ENCODE data around the gene CENPM.

Gene CENPM

DNA sequence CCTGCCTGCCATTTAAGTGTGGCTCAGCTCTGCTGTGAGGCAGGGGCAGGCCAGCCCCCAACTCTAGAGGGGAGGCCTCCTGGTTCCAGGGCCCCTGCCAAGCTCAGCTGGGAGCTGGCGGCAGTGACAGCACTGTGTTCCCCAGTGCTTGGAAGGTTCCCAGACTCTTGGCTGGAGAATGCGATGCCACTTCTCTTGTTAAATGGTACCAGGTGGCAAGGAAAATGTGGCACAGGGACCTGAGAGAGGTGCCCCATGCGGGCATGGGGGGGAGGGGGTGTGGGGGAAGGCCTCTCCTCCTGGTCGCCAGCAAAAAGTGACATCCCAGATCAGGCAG is 12.0 kb downstream of the CENPM start:
- H3K36me3 ChIP-seq (ENCODE audit: low read length): no peaks in the 10 kb centered on the region
- H3K9me3 ChIP-seq (ENCODE audit: insufficient read depth, low read length): no peaks in the 10 kb centered on the region
- H3K27me3 ChIP-seq (ENCODE audit: low read length): no peaks in the 10 kb centered on the region
- H4K20me1 ChIP-seq (ENCODE audit: low read depth, low read length): no peaks in the 10 kb centered on the region
- no peaks in the 10 kb centered on the region for H3K9me2 ChIP-seq (replicated peaks; ENCODE audit: insufficient read depth, low read length)
- no peak overlapping the region for H3K4me3 ChIP-seq (ENCODE audit: insufficient read depth, low read length, poor library complexity, severe bottlenecking)
- H3F3A ChIP-seq (ENCODE audit: insufficient read depth): peaks cover 43% of the 10 kb centered on the region
- H3K79me2 ChIP-seq (ENCODE audit: insufficient read depth, low read length): no peaks in the 10 kb centered on the region; the same call in 1 of the 2 replicates
- TF ChIP-seq, protein P1, sequence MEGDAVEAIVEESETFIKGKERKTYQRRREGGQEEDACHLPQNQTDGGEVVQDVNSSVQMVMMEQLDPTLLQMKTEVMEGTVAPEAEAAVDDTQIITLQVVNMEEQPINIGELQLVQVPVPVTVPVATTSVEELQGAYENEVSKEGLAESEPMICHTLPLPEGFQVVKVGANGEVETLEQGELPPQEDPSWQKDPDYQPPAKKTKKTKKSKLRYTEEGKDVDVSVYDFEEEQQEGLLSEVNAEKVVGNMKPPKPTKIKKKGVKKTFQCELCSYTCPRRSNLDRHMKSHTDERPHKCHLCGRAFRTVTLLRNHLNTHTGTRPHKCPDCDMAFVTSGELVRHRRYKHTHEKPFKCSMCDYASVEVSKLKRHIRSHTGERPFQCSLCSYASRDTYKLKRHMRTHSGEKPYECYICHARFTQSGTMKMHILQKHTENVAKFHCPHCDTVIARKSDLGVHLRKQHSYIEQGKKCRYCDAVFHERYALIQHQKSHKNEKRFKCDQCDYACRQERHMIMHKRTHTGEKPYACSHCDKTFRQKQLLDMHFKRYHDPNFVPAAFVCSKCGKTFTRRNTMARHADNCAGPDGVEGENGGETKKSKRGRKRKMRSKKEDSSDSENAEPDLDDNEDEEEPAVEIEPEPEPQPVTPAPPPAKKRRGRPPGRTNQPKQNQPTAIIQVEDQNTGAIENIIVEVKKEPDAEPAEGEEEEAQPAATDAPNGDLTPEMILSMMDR (IDR thresholded peaks at IDR 0.05; ENCODE audit: insufficient read depth, low read length, poor library complexity, severe bottlenecking): no peak
- no peak for TF ChIP-seq EZH2phosphoT487 (conservative IDR thresholded peaks at IDR 0.05; ENCODE audit: low read length)
- H3K9ac ChIP-seq (ENCODE audit: low read length): no peak overlapping the region
- no peak overlapping the region for H3K4me2 ChIP-seq (ENCODE audit: low read depth, low read length, poor library complexity, severe bottlenecking)
- H2AFZ ChIP-seq (ENCODE audit: low read depth, low read length, severe bottlenecking): no peak overlapping the region
- peak overlapping the region; percentile 93 for H3K27ac ChIP-seq (ENCODE audit: low read depth, low read length)

DNA sequence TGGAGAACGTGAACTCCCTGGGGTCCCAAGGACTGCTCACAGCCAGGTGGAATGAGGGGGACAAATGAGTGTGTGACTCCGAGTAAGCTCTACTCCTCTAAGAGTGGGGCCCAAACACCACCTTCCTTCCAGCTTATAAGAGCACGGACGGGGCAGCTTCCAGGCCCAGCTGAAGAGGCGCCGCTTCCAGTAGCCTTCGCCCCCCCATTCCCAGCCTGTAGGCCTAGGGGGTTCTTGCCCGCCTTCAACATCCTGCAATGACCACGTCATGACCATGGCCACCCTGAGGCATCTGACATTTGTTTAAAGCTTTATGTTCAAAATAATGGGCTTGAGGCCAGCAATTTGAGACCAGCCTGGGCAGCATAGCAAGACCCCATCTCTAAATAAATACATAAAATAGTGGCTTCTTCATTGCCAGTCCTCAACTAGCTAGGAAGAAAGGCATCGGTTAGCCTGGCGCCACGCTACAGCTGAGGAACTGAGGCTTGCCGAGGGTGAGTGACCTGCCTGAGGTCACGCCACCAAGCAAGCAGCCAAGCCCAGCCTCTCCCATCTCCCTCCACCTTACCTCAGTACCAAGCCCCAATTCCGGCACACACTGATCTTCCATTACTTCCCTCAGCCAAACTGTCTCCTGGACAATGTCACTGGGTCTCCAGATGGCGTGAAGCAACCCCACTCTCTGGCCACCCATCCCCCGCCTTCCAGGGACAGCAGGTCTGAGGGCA is 12.5 kb downstream of the CENPM start:
- Histone ChIP-seq H3K36me3 (ENCODE audit: low read length) (no peaks in the 10 kb centered on the region), H3K27ac (ENCODE audit: low read depth, low read length) (peak overlapping the region; percentile 93), H4K20me1 (ENCODE audit: low read depth, low read length) (no peaks in the 10 kb centered on the region), H3K9ac (ENCODE audit: low read length) (no peak overlapping the region), H3K4me3 (ENCODE audit: insufficient read depth, low read length, poor library complexity, severe bottlenecking) (no peak overlapping the region), H3K9me2 (replicated peaks; ENCODE audit: insufficient read depth, low read length) (no peaks in the 10 kb centered on the region), H3K9me3 (ENCODE audit: insufficient read depth, low read length) (no peaks in the 10 kb centered on the region), H3K27me3 (ENCODE audit: low read length) (no peaks in the 10 kb centered on the region), H3K79me2 (ENCODE audit: insufficient read depth, low read length) (no peaks in the 10 kb centered on the region; the same call in 1 of the 2 replicates), H3F3A (ENCODE audit: insufficient read depth) (peaks cover 41% of the 10 kb centered on the region), H3K4me2 (ENCODE audit: low read depth, low read length, poor library complexity, severe bottlenecking) (no peak overlapping the region), H2AFZ (ENCODE audit: low read depth, low read length, severe bottlenecking) (no peak overlapping the region)
- no peak for TF ChIP-seq EZH2phosphoT487 (conservative IDR thresholded peaks at IDR 0.05; ENCODE audit: low read length)
- TF ChIP-seq, protein P1 (IDR thresholded peaks at IDR 0.05; ENCODE audit: insufficient read depth, low read length, poor library complexity, severe bottlenecking): no peak

DNA sequence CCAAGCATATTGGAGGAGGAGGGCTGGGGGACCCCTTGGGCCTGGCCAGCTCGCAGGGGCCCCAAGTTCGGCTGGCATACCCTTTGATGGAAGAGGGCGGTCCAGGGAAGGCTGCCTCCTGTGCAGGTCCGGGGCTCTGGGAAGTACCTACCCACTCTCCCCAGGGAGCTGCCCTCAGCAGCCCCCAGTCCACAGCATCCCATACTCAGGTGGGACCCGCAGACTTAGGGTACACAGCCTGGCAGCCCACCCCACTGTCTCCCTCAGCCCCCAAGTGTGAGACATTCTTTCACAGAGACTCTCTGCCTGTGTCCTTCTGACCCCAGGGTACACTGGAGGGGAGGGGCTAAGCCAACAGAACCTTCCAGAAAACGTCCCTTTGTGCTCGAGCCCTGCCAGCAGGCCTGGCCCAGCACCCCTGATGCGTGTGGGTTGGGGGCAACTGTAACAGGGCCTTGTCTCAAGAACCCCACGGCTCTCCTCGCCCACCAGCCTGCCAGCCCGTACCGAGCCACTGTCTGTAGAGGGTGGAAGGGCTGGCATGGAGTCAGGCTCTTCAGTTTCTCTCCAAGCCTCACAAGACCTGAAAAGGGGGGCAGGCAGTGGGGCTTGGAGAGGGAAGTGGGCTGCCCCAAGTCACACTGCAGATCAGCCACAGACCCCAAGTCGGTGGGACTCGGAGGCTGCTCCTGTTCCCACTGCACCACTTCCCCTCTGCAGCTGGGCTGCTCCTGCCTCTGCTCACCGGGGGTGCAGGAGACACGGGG is 13.4 kb downstream of the CENPM start:
- Histone ChIP-seq H3F3A (ENCODE audit: insufficient read depth) (peaks cover 37% of the 10 kb centered on the region), H3K36me3 (ENCODE audit: low read length) (no peaks in the 10 kb centered on the region), H3K9me3 (ENCODE audit: insufficient read depth, low read length) (no peaks in the 10 kb centered on the region), H3K9me2 (replicated peaks; ENCODE audit: insufficient read depth, low read length) (no peaks in the 10 kb centered on the region), H3K27me3 (ENCODE audit: low read length) (no peaks in the 10 kb centered on the region), H3K79me2 (ENCODE audit: insufficient read depth, low read length) (no peaks in the 10 kb centered on the region; the same call in 1 of the 2 replicates), H3K27ac (ENCODE audit: low read depth, low read length) (peak overlapping the region; percentile 93), H3K4me2 (ENCODE audit: low read depth, low read length, poor library complexity, severe bottlenecking) (no peak overlapping the region), H3K9ac (ENCODE audit: low read length) (no peak overlapping the region), H4K20me1 (ENCODE audit: low read depth, low read length) (no peaks in the 10 kb centered on the region), H3K4me3 (ENCODE audit: insufficient read depth, low read length, poor library complexity, severe bottlenecking) (no peak overlapping the region), H2AFZ (ENCODE audit: low read depth, low read length, severe bottlenecking) (no peak overlapping the region)
- TF ChIP-seq EZH2phosphoT487 (conservative IDR thresholded peaks at IDR 0.05; ENCODE audit: low read length): no peak
- TF ChIP-seq, protein P1 (IDR thresholded peaks at IDR 0.05; ENCODE audit: insufficient read depth, low read length, poor library complexity, severe bottlenecking): no peak

Data from SU-DHL-6 (cell line).